Natural killer cell (primary cell): ENCODE results near the gene ACTR3C. TPM values are rescaled to one million over a fixed set of nuclear protein-coding genes. Genes with fewer than 3 reads are reported as not detected.

Experiments used
- ATAC-seq, 3 donors: fragments of 150-1000 bp in 2 of 3; fragments of 200-7000 bp in 1 of 3; cut with Tn5 transposase; 1 replicate in 1 of 3; 2 replicates in 2 of 3; pipeline ENCODE4 v1.10.0; 2021; ENCODE audit warnings: mild to moderate bottlenecking in 2 of 3, moderate library complexity in 2 of 3
- DNase-seq, 2 donors: peaks; one replicate each; pipeline versions ENCODE4 v3.0.0 to v3.0.0-alpha.2; 2013 to 2021; ENCODE audit warnings: mixed read lengths in 1 of 2
- H3K27ac ChIP-seq: one replicate; pipeline ENCODE4 v1.5.1; 2013; ENCODE audit warnings: mild to moderate bottlenecking, low read length
- H3K27me3 ChIP-seq: one replicate; pipeline ENCODE4 v1.6.1; 2013; ENCODE audit warnings: low read length; ENCODE audit not compliant: control insufficient read depth, insufficient read depth
- H3K36me3 ChIP-seq: one replicate; pipeline ENCODE4 v1.6.1; 2013; ENCODE audit warnings: low read length; ENCODE audit not compliant: control insufficient read depth, insufficient read depth
- H3K4me1 ChIP-seq: one replicate; pipeline ENCODE4 v1.6.1; 2013; ENCODE audit warnings: low read length; ENCODE audit not compliant: control insufficient read depth, insufficient read depth
- H3K4me3 ChIP-seq: one replicate; pipeline ENCODE4 v1.5.1; 2013; ENCODE audit warnings: low read length
- H3K9me3 ChIP-seq: one replicate; pipeline ENCODE4 v1.6.1; 2013; ENCODE audit warnings: low read length; ENCODE audit not compliant: control insufficient read depth, insufficient read depth
- H3K27ac Mint-ChIP-seq, 2 donors: one replicate each; pipeline ENCODE4 v1.8.0; 2022; ENCODE audit warnings: mild to moderate bottlenecking in 2 of 2, mixed read lengths in 2 of 2, moderate library complexity in 1 of 2
- H3K27me3 Mint-ChIP-seq, 2 donors: one replicate each; pipeline ENCODE4 v1.8.0; 2022; ENCODE audit warnings: low read depth in 2 of 2, mixed read lengths in 2 of 2
- H3K36me3 Mint-ChIP-seq: one replicate; pipeline ENCODE4 v1.8.0; 2022; ENCODE audit warnings: mixed read lengths
- H3K4me1 Mint-ChIP-seq, 2 donors: one replicate each; pipeline ENCODE4 v1.8.0; 2022; ENCODE audit warnings: mixed read lengths in 2 of 2
- H3K4me3 Mint-ChIP-seq: one replicate; pipeline ENCODE4 v1.8.0; 2022; ENCODE audit warnings: mild to moderate bottlenecking, moderate library complexity, mixed read lengths
- H3K9me3 Mint-ChIP-seq, 2 donors: one replicate each; pipeline ENCODE4 v1.8.0; 2022; ENCODE audit warnings: mixed read lengths in 2 of 2
- WGBS: methylation state at CpG from one replicate; pipeline ENCODE4 v1.1.7; 2013; ENCODE audit warnings: missing lambda C conversion rate; ENCODE audit not compliant: insufficient coverage; 5-methylcytosine and 5-hydroxymethylcytosine counted together
- intact Hi-C: fragments of 100-400 bp; cut with micrococcal nuclease; formaldehyde crosslinking; loops from one replicate; pipeline ENCODE4 v1.14.2; 2022
- total RNA-seq, 4 donors: library from RNA; stranded (reverse); fragments of 120-200 nt in 1 of 4; gene quantifications; one replicate each; pipeline versions ENCODE4 v1.2.3 to v1.2.4, GENCODE V29; 2013 to 2022
- TF ChIP-seq, protein P1 (sequence below): fragments of 200-600 bp; IDR thresholded peaks from one replicate; pipeline ENCODE4 v1.8.0; 2022; ENCODE audit warnings: antibody characterized with exemption

ACTR3C gene
- total RNA-seq, 3 donors from 2014 or later (not counting 1 experiment from before 2014, with no cell fraction given) = 5.1 to 8.3 (median 7.2) TPM

DNA sequence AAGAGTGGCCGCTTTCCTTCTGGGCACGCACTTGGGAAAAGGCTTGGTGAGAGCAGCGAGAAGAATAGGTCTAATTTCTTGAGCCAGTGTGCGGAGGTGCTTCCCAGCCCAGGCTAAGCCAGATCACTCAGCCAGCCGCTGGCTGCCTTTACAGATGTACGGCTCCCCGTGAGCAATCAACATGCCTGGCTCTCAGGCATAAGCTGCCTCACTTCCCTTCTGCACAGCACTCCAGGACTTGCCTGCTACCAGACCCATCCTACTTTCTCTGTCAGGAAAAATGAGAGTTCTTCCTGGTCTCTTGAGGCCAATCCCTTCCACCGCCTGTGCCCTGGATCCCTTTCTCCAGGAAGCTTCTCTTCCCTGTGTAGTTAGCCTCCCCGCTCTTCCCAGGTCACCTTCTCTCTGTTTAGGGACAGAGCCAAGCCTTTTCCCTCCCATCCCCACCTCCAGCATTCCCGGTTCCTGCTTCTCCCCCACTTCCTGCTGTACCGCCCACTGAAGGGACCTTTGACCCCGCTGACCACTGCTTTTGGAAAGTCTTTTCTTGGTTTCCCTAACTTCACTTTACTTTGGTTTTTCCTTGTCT, 1.1 kb upstream of the ACTR3C start:
- Histone ChIP-seq H3K27ac (no peak overlapping the region), H3K36me3 (peaks cover 31% of the 10 kb centered on the region), H3K4me3 (no peak overlapping the region), H3K27me3 (no peaks in the 10 kb centered on the region), H3K4me1 (peaks cover 25% of the 10 kb centered on the region), H3K9me3 (no peaks in the 10 kb centered on the region)
- TF ChIP-seq, protein P1, sequence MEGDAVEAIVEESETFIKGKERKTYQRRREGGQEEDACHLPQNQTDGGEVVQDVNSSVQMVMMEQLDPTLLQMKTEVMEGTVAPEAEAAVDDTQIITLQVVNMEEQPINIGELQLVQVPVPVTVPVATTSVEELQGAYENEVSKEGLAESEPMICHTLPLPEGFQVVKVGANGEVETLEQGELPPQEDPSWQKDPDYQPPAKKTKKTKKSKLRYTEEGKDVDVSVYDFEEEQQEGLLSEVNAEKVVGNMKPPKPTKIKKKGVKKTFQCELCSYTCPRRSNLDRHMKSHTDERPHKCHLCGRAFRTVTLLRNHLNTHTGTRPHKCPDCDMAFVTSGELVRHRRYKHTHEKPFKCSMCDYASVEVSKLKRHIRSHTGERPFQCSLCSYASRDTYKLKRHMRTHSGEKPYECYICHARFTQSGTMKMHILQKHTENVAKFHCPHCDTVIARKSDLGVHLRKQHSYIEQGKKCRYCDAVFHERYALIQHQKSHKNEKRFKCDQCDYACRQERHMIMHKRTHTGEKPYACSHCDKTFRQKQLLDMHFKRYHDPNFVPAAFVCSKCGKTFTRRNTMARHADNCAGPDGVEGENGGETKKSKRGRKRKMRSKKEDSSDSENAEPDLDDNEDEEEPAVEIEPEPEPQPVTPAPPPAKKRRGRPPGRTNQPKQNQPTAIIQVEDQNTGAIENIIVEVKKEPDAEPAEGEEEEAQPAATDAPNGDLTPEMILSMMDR = no peak
- 96% methylated on average over 12 of the region's 12 CpGs for WGBS
- DNase-seq (peak in 1 of 2 donors; percentile 28), ATAC-seq (no peak)
- Mint-ChIP-seq H3K4me3 (peak overlapping the region; percentile 96), H3K4me1 (peaks cover 30 to 34% of the 10 kb centered on the region in 2 donors), H3K36me3 (no peaks in the 10 kb centered on the region), H3K9me3 (no peaks in the 10 kb centered on the region), H3K27me3 (no peaks in the 10 kb centered on the region), H3K27ac (peak overlapping the region; percentile 84 to 94)
- intact Hi-C loops = no loop called here

DNA sequence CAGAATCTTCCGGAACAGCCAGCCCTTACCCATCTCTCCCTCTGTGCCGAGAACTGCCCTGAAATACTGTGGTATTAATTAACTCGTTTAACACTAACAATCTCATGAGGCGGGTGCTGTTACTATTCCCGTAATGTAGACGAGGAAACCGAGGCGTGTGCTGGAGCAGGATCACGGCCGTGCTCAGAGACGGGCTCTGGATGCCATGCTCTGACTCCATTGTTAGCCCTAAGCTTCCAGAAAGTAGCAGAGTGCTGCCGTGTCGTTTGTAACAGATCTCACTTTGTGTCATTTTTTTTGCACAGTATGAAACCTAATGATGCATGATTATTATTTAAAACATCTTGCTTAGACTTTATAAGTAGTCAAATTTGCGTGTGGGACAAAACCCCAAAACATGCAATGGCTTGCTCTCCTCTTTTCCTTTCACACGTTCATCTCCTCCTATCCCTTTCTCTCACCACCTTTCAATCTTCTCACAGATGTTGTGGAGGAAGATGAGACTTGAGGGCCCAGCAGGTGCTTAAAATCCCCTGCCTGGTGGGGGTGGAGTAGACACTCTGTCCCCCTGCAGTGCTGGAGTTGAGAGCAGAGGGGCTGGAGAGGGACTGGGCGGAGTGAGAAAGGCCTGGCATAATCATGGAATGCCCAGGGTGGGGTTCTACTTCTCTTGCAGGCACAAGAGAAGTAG, 482 bp upstream of the ACTR3C start:
- H3K27me3 Mint-ChIP-seq = no peaks in the 10 kb centered on the region

DNA sequence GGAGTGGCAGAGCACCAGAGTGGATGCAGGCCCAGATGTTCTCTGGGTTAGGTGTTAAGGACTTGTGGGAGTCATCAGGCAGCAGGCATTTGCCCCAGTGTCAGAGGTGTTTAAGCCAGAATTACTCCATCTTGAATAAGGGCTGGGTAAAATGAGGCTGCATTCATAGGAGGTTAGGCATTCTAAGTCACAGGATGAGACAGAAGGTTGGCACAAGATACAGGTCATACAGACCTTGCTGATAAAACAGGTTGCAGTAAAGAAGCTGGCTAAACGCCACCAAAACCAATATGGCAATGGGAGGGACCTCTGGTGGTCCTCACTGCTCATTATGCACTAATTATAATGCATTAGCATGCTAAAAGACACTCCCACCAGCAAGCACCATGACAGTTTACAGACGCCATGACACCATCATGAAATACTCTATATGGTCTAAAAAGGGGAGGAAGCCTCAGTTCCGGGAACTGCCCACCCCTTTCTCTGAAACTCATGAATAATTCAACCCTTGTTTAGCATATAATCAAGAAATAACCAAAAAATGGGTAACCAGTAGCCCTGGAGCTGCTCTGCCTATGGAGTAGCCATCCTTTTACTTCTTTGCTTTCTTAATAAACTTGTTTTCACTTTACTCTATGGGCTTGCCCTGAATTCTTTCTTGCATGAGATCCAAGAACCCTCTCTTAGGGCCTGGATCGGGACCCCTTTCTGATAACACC, 1.1 kb downstream of the ACTR3C start:
- peaks cover 30 to 34% of the 10 kb centered on the region in 2 donors for H3K4me1 Mint-ChIP-seq
- WGBS = 42% methylated on average over 4 of the region's 4 CpGs

More for the DNA sequence above, 482 bp upstream of the ACTR3C start:
- DNase-seq (no peak), ATAC-seq (peak; percentile 39 to 47 (median 46))
- no peaks in the 10 kb centered on the region for H3K9me3 ChIP-seq
- peaks cover 25% of the 10 kb centered on the region for H3K4me1 ChIP-seq
- peak overlapping the region; percentile 84 to 94 for H3K27ac Mint-ChIP-seq
- H3K9me3 Mint-ChIP-seq = no peaks in the 10 kb centered on the region
- H3K4me3 Mint-ChIP-seq = peak overlapping the region; percentile 96
- H3K36me3 Mint-ChIP-seq = no peaks in the 10 kb centered on the region
- H3K4me1 Mint-ChIP-seq = peaks cover 30 to 34% of the 10 kb centered on the region in 2 donors
- intact Hi-C loops = no loop called here
- TF ChIP-seq, protein P1 = no peak
- peak overlapping the region; percentile 88 for H3K4me3 ChIP-seq
- H3K36me3 ChIP-seq = peaks cover 25% of the 10 kb centered on the region
- H3K27me3 ChIP-seq = no peaks in the 10 kb centered on the region
- 8% methylated on average over 14 of the region's 16 CpGs for WGBS
- peak overlapping the region; percentile 94 for H3K27ac ChIP-seq

More for the DNA sequence above, 1.1 kb downstream of the ACTR3C start:
- H3K9me3 Mint-ChIP-seq = no peaks in the 10 kb centered on the region
- peaks cover 7% of the 10 kb centered on the region for H3K36me3 Mint-ChIP-seq
- H3K4me3 ChIP-seq = peak overlapping the region; percentile 88
- H3K27ac Mint-ChIP-seq = peak overlapping the region; percentile 93 to 94
- ATAC-seq = peak; percentile 41 to 46 (median 45)
- no peaks in the 10 kb centered on the region for H3K27me3 ChIP-seq
- H3K9me3 ChIP-seq = no peaks in the 10 kb centered on the region
- H3K36me3 ChIP-seq = peaks cover 10% of the 10 kb centered on the region
- no peaks in the 10 kb centered on the region for H3K27me3 Mint-ChIP-seq
- peaks cover 25% of the 10 kb centered on the region for H3K4me1 ChIP-seq
- peak overlapping the region; percentile 94 for H3K27ac ChIP-seq
- DNase-seq = peak in 1 of 2 donors; percentile 70
- TF ChIP-seq, protein P1 = no peak
- intact Hi-C loops = no loop called here
- peak overlapping the region; percentile 96 for H3K4me3 Mint-ChIP-seq
